Measurements from ENCODE around the gene CRELD1. TPM values are rescaled to one million over a fixed set of nuclear protein-coding genes. Genes with fewer than 3 reads are reported as not detected.

The CRELD1 gene
- total and polyA plus RNA-seq, 2 donors (not counting 1 experiment from before 2014, with no cell fraction given), result 46.8 to 47.6 TPM

GRCh38 chr3:9966841-9967240 lies 33.2 kb downstream of the CRELD1 start:
- Histone ChIP-seq H3K9me3 (ENCODE audit: control extremely low read depth in 1 of 3, control insufficient read depth in 2 of 3, insufficient read depth in 1 of 3, low read length in 2 of 3) (no peaks in the 10 kb centered on the region), H3K27me3 (replicated peaks in 1 of 4; ENCODE audit: control extremely low read depth in 1 of 4, control insufficient read depth in 3 of 4, insufficient read depth in 4 of 4, low read length in 3 of 4) (no peaks in the 10 kb centered on the region), H3K9ac (ENCODE audit: low read length) (no peak overlapping the region), H2AFZ (ENCODE audit: insufficient read depth, low read depth, low read length, poor library complexity, severe bottlenecking) (no peak overlapping the region), H3K4me1 (ENCODE audit: control insufficient read depth in 2 of 2, insufficient read depth in 2 of 2, low read length in 2 of 2) (no peaks in the 10 kb centered on the region), H3K79me2 (ENCODE audit: control insufficient read depth, insufficient read depth, low read length) (no peaks in the 10 kb centered on the region), H3K27ac (ENCODE audit: low read length in 2 of 2) (no peak overlapping the region), H4K20me1 (ENCODE audit: control insufficient read depth, insufficient read depth, low read length, poor library complexity, severe bottlenecking) (no peaks in the 10 kb centered on the region), H3K36me3 (replicated peaks in 1 of 2; ENCODE audit: control extremely low read depth in 1 of 2, control insufficient read depth in 1 of 2, extremely low read depth in 1 of 2, insufficient read depth in 2 of 2, low read length in 1 of 2) (peaks cover 3 to 66% of the 10 kb centered on the region in 2 experiments), H3K4me3 (ENCODE audit: control extremely low read depth in 1 of 5, extremely low read depth in 1 of 5, insufficient read depth in 1 of 5, low read depth in 2 of 5, low read length in 4 of 5) (no peak overlapping the region), H3K4me2 (replicated peaks; ENCODE audit: low read depth, low read length, poor library complexity, severe bottlenecking) (no peak overlapping the region)
- H3K4me1 Mint-ChIP-seq, result no peaks in the 10 kb centered on the region
- intact Hi-C loops (cut with micrococcal nuclease), result no loop called here
- H3K4me3 Mint-ChIP-seq, result no peak overlapping the region
- H3K27me3 Mint-ChIP-seq, result no peaks in the 10 kb centered on the region
- WGBS (ENCODE audit: insufficient coverage), result 100% methylated on average over 1 of the region's 2 CpGs
- no peak for TF ChIP-seq CTCF (IDR thresholded peaks at IDR 0.05)
- TF ChIP-seq EZH2 (IDR thresholded peaks at IDR 0.05; ENCODE audit: borderline replicate concordance, insufficient read depth, low read depth, low read length, poor library complexity, severe bottlenecking), result no peak
- CTCF ChIA-PET, result no interaction called here
- POLR2A ChIA-PET, result no interaction called here
- DNase-seq (no peak), ATAC-seq (ENCODE audit: low read depth) (no peak)
- H3K9me3 Mint-ChIP-seq (ENCODE audit: insufficient read depth), result no peaks in the 10 kb centered on the region
- no peak overlapping the region for H3K27ac Mint-ChIP-seq

GRCh38 chr3:9969632-9970019 lies 36.0 kb downstream of the CRELD1 start:
- intact Hi-C loops (cut with micrococcal nuclease), result no loop called here
- ChIA-PET POLR2A (no interaction called here), CTCF (interaction anchor here (0.6 kb wide), 1 partner anchor 114 kb away, joined by 3 read pairs; no protein-coding TSS in a partner anchor)
- no peak overlapping the region for H3K4me2 ChIP-seq (replicated peaks; ENCODE audit: low read depth, low read length, poor library complexity, severe bottlenecking)
- no peaks in the 10 kb centered on the region for H3K79me2 ChIP-seq (ENCODE audit: control insufficient read depth, insufficient read depth, low read length)
- H3K36me3 ChIP-seq (replicated peaks in 1 of 2; ENCODE audit: control extremely low read depth in 1 of 2, control insufficient read depth in 1 of 2, extremely low read depth in 1 of 2, insufficient read depth in 2 of 2, low read length in 1 of 2), result peaks cover 1 to 68% of the 10 kb centered on the region in 2 experiments
- 100% methylated on average over 4 of the region's 4 CpGs for WGBS (ENCODE audit: insufficient coverage)
- no peaks in the 10 kb centered on the region for H3K9me3 ChIP-seq (ENCODE audit: control extremely low read depth in 1 of 3, control insufficient read depth in 2 of 3, insufficient read depth in 1 of 3, low read length in 2 of 3)
- DNase-seq (no peak), ATAC-seq (ENCODE audit: low read depth) (no peak)
- no peaks in the 10 kb centered on the region for H4K20me1 ChIP-seq (ENCODE audit: control insufficient read depth, insufficient read depth, low read length, poor library complexity, severe bottlenecking)
- TF ChIP-seq EZH2 (IDR thresholded peaks at IDR 0.05; ENCODE audit: borderline replicate concordance, insufficient read depth, low read depth, low read length, poor library complexity, severe bottlenecking) (no peak), CTCF (IDR thresholded peaks at IDR 0.05) (no peak)
- no peak overlapping the region for H2AFZ ChIP-seq (ENCODE audit: insufficient read depth, low read depth, low read length, poor library complexity, severe bottlenecking)
- H3K4me1 ChIP-seq (ENCODE audit: control insufficient read depth in 2 of 2, insufficient read depth in 2 of 2, low read length in 2 of 2), result no peaks in the 10 kb centered on the region
- H3K4me3 ChIP-seq (ENCODE audit: control extremely low read depth in 1 of 5, extremely low read depth in 1 of 5, insufficient read depth in 1 of 5, low read depth in 2 of 5, low read length in 4 of 5), result no peak overlapping the region
- Mint-ChIP-seq H3K4me3 (no peak overlapping the region), H3K27ac (no peak overlapping the region), H3K27me3 (no peaks in the 10 kb centered on the region), H3K4me1 (no peaks in the 10 kb centered on the region), H3K9me3 (ENCODE audit: insufficient read depth) (no peaks in the 10 kb centered on the region)
- H3K9ac ChIP-seq (ENCODE audit: low read length), result no peak overlapping the region
- H3K27me3 ChIP-seq (replicated peaks in 1 of 4; ENCODE audit: control extremely low read depth in 1 of 4, control insufficient read depth in 3 of 4, insufficient read depth in 4 of 4, low read length in 3 of 4), result no peaks in the 10 kb centered on the region
- no peak overlapping the region for H3K27ac ChIP-seq (ENCODE audit: low read length in 2 of 2)

Measured in B cell (primary cell).